Keratinocyte (primary cell): ENCODE results near the gene MIXL1. TPM values are rescaled to one million over a fixed set of nuclear protein-coding genes. Genes with fewer than 3 reads are reported as not detected.
"Not testable (repeated sequence)": the region's sequence is repeated elsewhere in the genome, so short reads cannot be mapped to it uniquely, and the experiment has no call there.

Experiments
- DNase-seq: peaks from one replicate; pipeline ENCODE4 v3.0.0-alpha.2; 2011; ENCODE audit warnings: low read depth, missing footprints, low spot score
- FAIRE-seq: peaks from 2 replicates; lab custom pipeline; 2011; peaks lifted over from hg19 to GRCh38; lab: Jason Lieb, UNC
- H2AFZ ChIP-seq: 2 replicates; pipeline ENCODE4 v1.6.0; 2012; ENCODE audit warnings: low read length, control low read depth, inconsistent platforms; ENCODE audit not compliant: control insufficient read depth
- H3K27ac ChIP-seq: 2 replicates; pipeline ENCODE4 v1.5.1; 2011; ENCODE audit warnings: low read length; ENCODE audit not compliant: control insufficient read depth, insufficient read depth
- H3K27me3 ChIP-seq: 3 replicates; pipeline ENCODE4 v1.6.0; 2011; ENCODE audit warnings: low read length; ENCODE audit not compliant: control insufficient read depth, insufficient read depth; ENCODE audit errors: extremely low read depth
- H3K36me3 ChIP-seq, 2 experiments: 2 replicates in 1 of 2; 3 replicates in 1 of 2; pipeline ENCODE4 v1.5.1; 2011; ENCODE audit warnings: low read length in 2 of 2, mild to moderate bottlenecking in 1 of 2; ENCODE audit not compliant: control insufficient read depth in 2 of 2, insufficient read depth in 2 of 2; ENCODE audit errors: extremely low read depth in 1 of 2
- H3K4me1 ChIP-seq: 3 replicates; pipeline ENCODE4 v1.5.1; 2011; ENCODE audit warnings: low read length; ENCODE audit not compliant: control insufficient read depth, insufficient read depth; ENCODE audit errors: extremely low read depth
- H3K4me2 ChIP-seq: 3 replicates; pipeline ENCODE4 v1.6.0; 2011; ENCODE audit warnings: low read depth, low read length; ENCODE audit not compliant: control insufficient read depth, insufficient read depth; ENCODE audit errors: extremely low read depth
- H3K4me3 ChIP-seq, 3 experiments: fragments of 200-600 bp in 1 of 3; sonication (generic) in 1 of 3; 2 replicates in 2 of 3; 3 replicates in 1 of 3; pipeline ENCODE4 v1.5.1; 2011 to 2016; ENCODE audit warnings: low read length in 3 of 3, mild to moderate bottlenecking in 3 of 3, control low read depth in 2 of 3, inconsistent platforms in 1 of 3, low read depth in 1 of 3, mixed read lengths in 1 of 3, mixed run types in 1 of 3, moderate library complexity in 1 of 3; ENCODE audit not compliant: control insufficient read depth in 2 of 3, insufficient read depth in 2 of 3; ENCODE audit errors: extremely low read depth in 1 of 3
- H3K79me2 ChIP-seq: 2 replicates; pipeline ENCODE4 v1.6.0; 2012; ENCODE audit warnings: low read length; ENCODE audit not compliant: control insufficient read depth, insufficient read depth
- H3K9ac ChIP-seq: 3 replicates; pipeline ENCODE4 v1.6.0; 2011; ENCODE audit warnings: low read length; ENCODE audit not compliant: control insufficient read depth, insufficient read depth; ENCODE audit errors: extremely low read depth
- H3K9me1 ChIP-seq: 3 replicates; pipeline ENCODE4 v1.6.0; 2011; ENCODE audit warnings: low read length; ENCODE audit not compliant: control insufficient read depth, insufficient read depth; ENCODE audit errors: extremely low read depth
- H3K9me3 ChIP-seq: 2 replicates; pipeline ENCODE4 v1.5.1; 2012; ENCODE audit warnings: low read depth, low read length; ENCODE audit not compliant: control insufficient read depth
- H4K20me1 ChIP-seq: 3 replicates; pipeline ENCODE4 v1.6.0; 2011; ENCODE audit warnings: low read length; ENCODE audit not compliant: control insufficient read depth, insufficient read depth; ENCODE audit errors: extremely low read depth
- EZH2 ChIP-seq: IDR thresholded peaks from one replicate; pipeline ENCODE4 v1.6.1; 2012; ENCODE audit warnings: inconsistent platforms, mild to moderate bottlenecking, low read length, moderate library complexity
- dilution Hi-C: fragments of 300-500 bp; cut with MboI; formaldehyde crosslinking; loops from one replicate; pipeline ENCODE4 v1.7.0; 2020; ENCODE audit warnings: low sequenced_read_pairs; ENCODE audit not compliant: extremely low pct_ligation_motif_present
- polyA plus RNA-seq, 5 experiments: library from polyadenylated mRNA; depleted of rRNA in 3 of 5; stranded (reverse) in 3 of 5; stranded (forward) in 1 of 5; unstranded in 1 of 5; fragments of >200 nt; gene quantifications; 1 replicate in 1 of 5; 2 replicates in 3 of 5; 3 replicates in 1 of 5; pipeline versions ENCODE4 v1.2.1 to v1.2.3, GENCODE V29; 2011 to 2012; ENCODE audit warnings: missing spikeins in 2 of 5, low read depth in 1 of 5, low replicate concordance in 1 of 5
- TF ChIP-seq, protein P1 (sequence below), 3 experiments: IDR thresholded peaks in 1 of 3; conservative IDR thresholded peaks in 1 of 3; optimal IDR thresholded peaks in 1 of 3; 2 replicates in 2 of 3; 3 replicates in 1 of 3; pipeline versions ENCODE3 to v1.5.1; 2011; ENCODE audit warnings: low read length in 3 of 3, mild to moderate bottlenecking in 3 of 3, moderate library complexity in 2 of 3, control low read depth in 1 of 3, inconsistent platforms in 1 of 3; ENCODE audit not compliant: insufficient read depth in 2 of 3; ENCODE audit errors: extremely low read depth in 1 of 3

Gene MIXL1
- polyA plus RNA-seq, 1 donor (not counting 4 experiments of a cell fraction or from before 2014, with no cell fraction given) = not detected

DNA sequence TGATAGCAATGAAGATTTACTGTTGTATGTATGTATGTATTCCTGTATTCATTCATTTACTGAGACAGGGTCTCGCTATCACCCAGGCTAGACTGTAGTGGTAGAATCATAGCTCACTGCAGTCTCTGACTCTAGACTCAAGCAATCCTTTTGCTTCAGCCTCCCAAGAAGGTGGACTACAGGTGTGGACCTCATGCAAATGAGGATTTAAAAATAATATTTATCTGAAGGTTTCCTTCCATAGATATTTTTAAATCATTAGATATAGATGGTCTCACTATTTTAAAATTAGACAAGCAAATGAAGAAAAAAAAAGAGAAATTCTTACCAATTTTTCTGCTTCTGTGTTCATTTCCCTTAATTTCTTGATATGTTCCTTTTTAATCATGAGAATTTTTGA is 27.0 kb downstream of the MIXL1 start:
- DNase-seq (no peak), FAIRE-seq (no peak)
- H3K9me3 ChIP-seq = no peaks in the 10 kb centered on the region
- TF ChIP-seq, protein P1, sequence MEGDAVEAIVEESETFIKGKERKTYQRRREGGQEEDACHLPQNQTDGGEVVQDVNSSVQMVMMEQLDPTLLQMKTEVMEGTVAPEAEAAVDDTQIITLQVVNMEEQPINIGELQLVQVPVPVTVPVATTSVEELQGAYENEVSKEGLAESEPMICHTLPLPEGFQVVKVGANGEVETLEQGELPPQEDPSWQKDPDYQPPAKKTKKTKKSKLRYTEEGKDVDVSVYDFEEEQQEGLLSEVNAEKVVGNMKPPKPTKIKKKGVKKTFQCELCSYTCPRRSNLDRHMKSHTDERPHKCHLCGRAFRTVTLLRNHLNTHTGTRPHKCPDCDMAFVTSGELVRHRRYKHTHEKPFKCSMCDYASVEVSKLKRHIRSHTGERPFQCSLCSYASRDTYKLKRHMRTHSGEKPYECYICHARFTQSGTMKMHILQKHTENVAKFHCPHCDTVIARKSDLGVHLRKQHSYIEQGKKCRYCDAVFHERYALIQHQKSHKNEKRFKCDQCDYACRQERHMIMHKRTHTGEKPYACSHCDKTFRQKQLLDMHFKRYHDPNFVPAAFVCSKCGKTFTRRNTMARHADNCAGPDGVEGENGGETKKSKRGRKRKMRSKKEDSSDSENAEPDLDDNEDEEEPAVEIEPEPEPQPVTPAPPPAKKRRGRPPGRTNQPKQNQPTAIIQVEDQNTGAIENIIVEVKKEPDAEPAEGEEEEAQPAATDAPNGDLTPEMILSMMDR (optimal IDR thresholded peaks at IDR 0.05 in 1 of 3, IDR thresholded peaks at IDR 0.05 in 1 of 3, conservative IDR thresholded peaks at IDR 0.05 in 1 of 3; ENCODE audit: extremely low read depth in 1 of 3, insufficient read depth in 2 of 3, low read length in 3 of 3) = no peak
- TF ChIP-seq EZH2 = no peak
- H4K20me1 ChIP-seq = no peaks in the 10 kb centered on the region
- H3K9me1 ChIP-seq = no peaks in the 10 kb centered on the region
- H3K4me1 ChIP-seq = no peaks in the 10 kb centered on the region
- dilution Hi-C loops = no loop called here
- no peak overlapping the region for H3K27ac ChIP-seq
- H3K27me3 ChIP-seq = no peaks in the 10 kb centered on the region
- no peaks in the 10 kb centered on the region for H3K79me2 ChIP-seq
- H3K9ac ChIP-seq = no peak overlapping the region
- no peak overlapping the region for H3K4me2 ChIP-seq
- H2AFZ ChIP-seq = no peak overlapping the region
- peaks cover 0 to 6% of the 10 kb centered on the region in 2 experiments for H3K36me3 ChIP-seq
- H3K4me3 ChIP-seq = no peak overlapping the region

DNA sequence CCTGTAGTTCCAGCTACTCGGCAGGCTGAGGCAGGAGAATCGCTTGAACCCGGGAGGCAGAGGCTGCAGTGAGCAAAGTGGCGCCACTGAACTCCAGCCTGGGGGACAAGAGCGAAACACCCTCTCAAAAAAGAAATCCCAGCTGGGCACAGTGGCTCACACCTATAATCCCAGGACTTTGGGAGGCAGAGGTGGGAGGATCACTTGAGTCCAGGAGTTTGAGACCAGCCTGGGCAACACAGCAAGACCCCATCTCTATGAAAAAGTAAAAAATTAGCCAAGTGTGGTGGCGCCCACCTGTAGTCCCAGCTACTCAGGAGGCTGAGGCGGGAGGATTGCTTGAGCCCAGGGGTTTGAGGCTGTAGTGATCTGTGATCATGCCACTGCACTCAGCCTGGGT is 29.4 kb downstream of the MIXL1 start:
- H3K79me2 ChIP-seq, dilution Hi-C loops, H3K9me1 ChIP-seq, H3K9me3 ChIP-seq, H3K36me3 ChIP-seq, H4K20me1 ChIP-seq, H3K4me1 ChIP-seq, DNase-seq, H3K4me3 ChIP-seq, H2AFZ ChIP-seq, H3K4me2 ChIP-seq, H3K27ac ChIP-seq, FAIRE-seq, H3K9ac ChIP-seq, H3K27me3 ChIP-seq: not testable (repeated sequence)

DNA sequence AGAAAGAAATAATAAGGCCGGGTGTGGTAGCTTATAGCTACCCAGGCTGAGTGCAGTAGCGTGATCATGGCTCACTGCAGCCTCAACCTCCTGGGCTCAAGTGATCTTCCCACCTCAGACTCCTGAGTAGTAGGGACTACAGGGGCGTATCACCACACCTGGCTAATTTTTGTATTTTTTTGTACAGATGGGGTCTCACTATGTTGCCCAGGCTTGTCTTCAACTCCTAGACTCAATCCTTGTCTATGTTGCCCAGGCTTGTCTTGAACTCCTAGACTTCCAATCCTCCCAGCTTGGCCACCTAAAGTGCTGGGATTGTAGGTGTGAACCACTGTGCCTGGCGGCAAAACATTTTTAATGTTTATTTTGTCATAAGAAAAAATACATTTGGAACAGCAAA is 30.5 kb downstream of the MIXL1 start:
- Histone ChIP-seq H3K79me2 (no peaks in the 10 kb centered on the region), H3K4me1 (no peaks in the 10 kb centered on the region), H3K9me1 (no peaks in the 10 kb centered on the region), H3K4me2 (no peak overlapping the region), H4K20me1 (no peaks in the 10 kb centered on the region), H3K36me3 (peaks cover 0 to 6% of the 10 kb centered on the region in 2 experiments), H2AFZ (no peak overlapping the region), H3K4me3 (no peak overlapping the region), H3K9me3 (no peaks in the 10 kb centered on the region), H3K9ac (no peak overlapping the region), H3K27me3 (no peaks in the 10 kb centered on the region), H3K27ac (no peak overlapping the region)
- no peak for FAIRE-seq
- TF ChIP-seq, protein P1 (optimal IDR thresholded peaks at IDR 0.05 in 1 of 3, IDR thresholded peaks at IDR 0.05 in 1 of 3, conservative IDR thresholded peaks at IDR 0.05 in 1 of 3; ENCODE audit: extremely low read depth in 1 of 3, insufficient read depth in 2 of 3, low read length in 3 of 3) = no peak
- no peak for TF ChIP-seq EZH2
- DNase-seq = no peak
- dilution Hi-C loops = no loop called here
